ENCODE measurements around the gene ATP1B1.

GRCh38 chr1:169110689-169111447, 4.4 kb downstream of the ATP1B1 start:
- TF ChIP-seq CTCF (IDR thresholded peaks at IDR 0.05) (no peak), POLR2A (IDR thresholded peaks at IDR 0.05) (no peak)
